HG03280 (cell line): ENCODE data around the gene DHFR.
A peak's percentile ranks its signal among the peaks of the same experiment; 100 is the strongest.
"Not testable (repeated sequence)": the region's sequence is repeated elsewhere in the genome, so short reads cannot be mapped to it uniquely, and the experiment has no call there.

Source experiments
- ATAC-seq: cut with Tn5 transposase; IDR thresholded peaks from one replicate; pipeline ENCODE4 v1.9.1; 2021; ENCODE audit warnings: mild to moderate bottlenecking, moderate library complexity; ENCODE audit not compliant: unreplicated experiment

Gene DHFR

DNA sequence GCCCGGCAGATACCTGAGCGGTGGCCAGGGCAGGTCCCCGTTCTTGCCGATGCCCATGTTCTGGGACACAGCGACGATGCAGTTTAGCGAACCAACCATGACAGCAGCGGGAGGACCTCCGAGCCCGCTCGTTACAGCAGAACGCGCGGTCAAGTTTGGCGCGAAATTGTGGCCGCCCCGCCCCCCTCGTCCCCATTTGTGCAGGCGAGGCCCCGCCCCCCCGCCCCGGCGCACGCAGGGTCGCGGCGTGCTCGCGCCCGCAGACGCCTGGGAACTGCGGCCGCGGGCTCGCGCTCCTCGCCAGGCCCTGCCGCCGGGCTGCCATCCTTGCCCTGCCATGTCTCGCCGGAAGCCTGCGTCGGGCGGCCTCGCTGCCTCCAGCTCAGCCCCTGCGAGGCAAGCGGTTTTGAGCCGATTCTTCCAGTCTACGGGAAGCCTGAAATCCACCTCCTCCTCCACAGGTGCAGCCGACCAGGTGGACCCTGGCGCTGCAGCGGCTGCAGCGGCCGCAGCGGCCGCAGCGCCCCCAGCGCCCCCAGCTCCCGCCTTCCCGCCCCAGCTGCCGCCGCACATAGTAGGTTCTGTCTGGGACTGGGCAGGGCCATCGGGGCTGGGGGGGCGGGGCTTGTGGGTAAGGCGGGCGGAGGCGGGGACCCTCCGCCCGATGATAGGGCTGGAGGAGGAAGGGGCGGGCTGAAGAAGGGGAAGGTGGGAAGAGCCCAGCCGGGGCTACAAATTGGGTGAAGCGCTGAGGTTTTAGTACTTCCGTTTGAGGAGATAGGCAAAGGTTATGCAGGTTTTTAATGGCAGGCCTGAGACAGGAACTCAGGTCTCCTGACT is at the start of gene DHFR, which contains the start of gene MSH3:
TSS of gene DHFR (minus strand) at position 593 of the 840 bp plus-strand sequence. CDS start at position 99, 494 bp downstream.
TSS of gene MSH3 (plus strand) at position 262 of the 840 bp plus-strand sequence. CDS start at position 338, 76 bp downstream.
- ATAC-seq, result peak; percentile 47

DNA sequence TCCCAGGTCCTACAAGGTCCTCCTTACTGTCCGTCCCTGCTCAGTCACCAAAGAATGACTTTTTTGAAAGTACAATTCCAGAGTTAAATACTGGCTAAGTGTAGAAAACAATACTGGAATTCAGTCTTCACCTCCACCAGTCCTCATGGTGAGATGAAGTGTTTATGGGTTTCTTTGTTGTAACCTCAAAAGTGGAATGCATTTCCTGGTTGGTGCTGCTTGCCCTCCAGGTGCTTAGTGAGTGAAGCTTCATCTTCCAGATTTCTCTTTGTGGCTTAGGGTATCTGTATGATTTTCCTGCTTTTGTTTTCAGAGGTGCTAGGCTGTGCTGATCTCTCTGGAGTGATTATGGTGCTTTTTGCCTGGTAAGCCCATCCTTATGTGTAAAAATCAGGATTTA is 49.4 kb upstream of the DHFR start:
- ATAC-seq, result no peak

DNA sequence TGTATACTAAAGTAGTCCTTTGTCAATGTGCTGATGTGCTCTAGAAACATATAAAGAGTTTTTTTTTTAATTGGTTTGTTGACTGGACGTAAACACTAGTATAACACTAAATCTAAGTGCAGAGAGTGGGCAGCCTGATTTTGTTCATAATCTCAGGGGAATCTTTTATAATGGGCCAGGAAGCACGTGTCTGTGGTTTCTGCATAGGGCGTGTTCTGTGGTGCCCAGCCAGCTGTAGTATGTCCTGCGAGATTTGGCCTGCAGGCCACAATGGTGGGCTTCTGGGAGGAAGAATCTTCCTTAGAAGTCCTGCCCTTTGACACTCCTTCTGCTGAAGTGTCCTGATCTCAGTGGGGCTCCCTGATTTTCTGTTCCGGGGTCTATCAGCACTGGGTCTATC is 49.0 kb upstream of the DHFR start:
- ATAC-seq, result no peak

DNA sequence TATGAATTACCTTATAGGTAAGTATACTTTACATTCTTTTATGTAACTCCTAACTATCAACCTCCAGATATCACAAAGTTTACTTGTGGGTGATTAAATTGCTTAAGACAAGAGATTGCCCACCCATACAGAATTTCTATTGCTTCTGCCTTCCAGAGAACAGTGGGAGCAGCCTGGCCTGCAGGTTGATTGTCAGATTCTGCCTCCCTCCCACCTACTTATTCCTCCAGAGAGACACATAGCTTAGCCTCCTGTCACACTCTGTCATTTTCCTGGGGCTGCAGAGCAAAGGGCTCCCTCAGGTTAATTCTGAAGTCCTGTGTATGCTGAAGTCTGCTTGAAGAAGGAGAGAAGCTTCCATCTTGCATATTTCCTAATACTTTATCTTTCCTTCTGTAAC is 48.5 kb upstream of the DHFR start:
- no peak for ATAC-seq

DNA sequence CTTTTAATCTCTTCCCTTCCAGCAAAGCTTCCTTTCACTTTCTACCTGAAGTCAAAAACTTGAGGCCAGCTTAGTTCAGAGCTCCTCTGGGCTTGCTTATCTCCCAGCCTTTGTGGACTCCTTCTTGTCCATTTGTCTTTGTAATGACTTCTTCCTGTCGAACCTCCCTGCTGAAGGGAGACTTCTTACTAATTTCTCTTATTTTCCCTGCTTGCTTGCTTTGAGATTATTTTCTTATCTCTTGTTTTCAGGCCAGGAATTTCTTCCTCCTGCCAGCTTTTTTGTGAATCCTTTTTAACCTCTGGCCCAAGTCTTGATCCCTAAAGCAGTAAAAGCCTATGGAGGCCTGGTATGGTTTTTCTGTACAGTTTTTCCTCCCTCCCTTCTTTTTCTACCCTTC is 46.8 kb upstream of the DHFR start:
- no peak for ATAC-seq

DNA sequence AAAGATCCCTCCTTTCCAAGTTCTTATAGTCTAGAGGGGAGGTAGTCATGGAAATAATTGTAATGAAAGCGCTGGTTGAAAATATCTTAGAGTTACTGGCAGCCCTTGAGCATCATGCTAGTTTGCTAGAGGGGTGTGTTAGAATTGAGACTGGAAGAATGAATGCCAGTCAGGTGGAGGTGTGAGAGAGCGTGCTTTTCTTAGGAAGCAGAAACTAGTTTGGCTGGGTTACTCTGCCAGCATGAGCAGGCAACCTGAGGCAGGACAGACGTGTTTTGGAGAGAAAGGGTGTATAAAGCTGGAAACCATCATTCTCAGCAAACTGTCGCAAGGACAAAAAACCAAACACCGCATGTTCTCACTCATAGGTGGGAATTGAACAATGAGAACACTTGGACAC is 43.6 kb upstream of the DHFR start:
- ATAC-seq, result no peak

DNA sequence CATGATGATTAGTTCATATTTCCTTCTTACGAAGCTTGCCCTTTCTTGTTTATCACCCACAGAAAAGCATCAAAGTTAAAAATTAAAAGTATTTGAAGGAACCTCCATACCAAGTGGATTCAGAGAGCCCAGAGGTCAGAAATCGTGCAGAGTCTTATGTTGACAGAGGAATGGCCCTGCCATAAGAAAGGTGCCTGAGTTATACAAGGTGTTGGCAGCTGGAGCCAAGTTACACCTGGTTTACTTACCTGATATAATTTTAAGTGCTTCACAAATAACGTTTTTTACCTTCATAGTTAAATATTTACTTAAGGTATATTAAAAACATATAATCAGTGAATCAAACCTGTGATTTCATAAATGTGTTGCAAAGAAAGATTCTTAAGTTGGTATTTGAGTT is 42.3 kb upstream of the DHFR start:
- ATAC-seq, result no peak

DNA sequence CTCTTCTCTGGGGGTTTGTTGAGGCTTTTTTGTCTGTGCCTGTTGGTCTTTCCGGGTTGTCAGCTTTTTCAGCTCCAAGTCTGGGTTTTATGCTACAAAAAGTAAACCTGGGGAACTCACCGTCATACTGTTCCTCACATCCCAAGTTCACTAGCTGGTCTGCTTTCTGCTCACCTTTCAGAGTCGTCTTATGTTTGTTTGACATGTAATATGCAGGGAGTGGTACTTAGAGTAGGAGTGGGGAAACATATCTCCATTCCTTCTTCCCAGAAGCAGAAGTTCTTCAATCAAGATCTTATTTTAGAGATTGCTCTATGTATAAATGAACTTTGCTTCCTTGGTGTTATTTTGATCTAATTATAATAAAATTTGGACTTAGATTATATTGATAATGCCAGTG is 41.7 kb upstream of the DHFR start:
- ATAC-seq, result no peak

DNA sequence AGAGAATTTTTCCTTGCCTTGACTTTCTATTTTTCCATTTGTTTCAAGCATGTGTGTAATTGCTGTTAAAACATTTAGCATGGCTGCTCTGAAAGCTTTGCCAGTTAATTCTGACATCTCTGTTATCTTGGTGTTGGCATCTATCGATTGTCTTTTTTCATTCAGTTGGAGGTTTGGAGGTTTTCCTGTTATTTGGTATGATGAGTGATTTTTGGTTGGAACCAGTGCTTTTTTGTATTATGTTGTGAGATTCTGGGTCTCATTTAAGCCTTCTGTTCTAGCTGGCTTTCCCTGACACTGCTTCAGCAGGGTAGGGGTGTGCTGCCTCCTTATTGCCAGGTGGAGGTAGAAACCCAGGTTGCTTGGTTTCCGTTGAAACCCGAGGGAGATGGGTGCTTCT is 40.9 kb upstream of the DHFR start:
- no peak for ATAC-seq

DNA sequence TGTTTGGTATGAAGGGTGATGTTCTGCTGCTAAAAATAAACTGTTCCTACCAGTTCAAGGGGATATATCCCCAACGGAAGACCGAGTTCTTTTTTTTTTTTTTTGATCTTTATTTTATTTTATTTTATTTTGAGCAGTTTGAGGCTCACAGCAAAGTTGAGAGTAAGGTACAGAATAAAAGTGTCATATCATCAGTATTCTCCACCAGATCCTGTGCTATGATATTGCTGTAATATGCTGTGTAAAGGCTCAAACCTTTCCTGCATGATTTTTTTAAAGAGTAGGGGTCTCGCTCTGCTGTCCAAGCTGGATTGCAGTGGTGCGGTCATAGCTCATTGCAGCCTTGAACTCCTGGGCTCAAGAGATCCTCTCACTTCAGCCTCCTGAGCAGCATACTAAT is 34.8 kb upstream of the DHFR start:
- ATAC-seq, result no peak

DNA sequence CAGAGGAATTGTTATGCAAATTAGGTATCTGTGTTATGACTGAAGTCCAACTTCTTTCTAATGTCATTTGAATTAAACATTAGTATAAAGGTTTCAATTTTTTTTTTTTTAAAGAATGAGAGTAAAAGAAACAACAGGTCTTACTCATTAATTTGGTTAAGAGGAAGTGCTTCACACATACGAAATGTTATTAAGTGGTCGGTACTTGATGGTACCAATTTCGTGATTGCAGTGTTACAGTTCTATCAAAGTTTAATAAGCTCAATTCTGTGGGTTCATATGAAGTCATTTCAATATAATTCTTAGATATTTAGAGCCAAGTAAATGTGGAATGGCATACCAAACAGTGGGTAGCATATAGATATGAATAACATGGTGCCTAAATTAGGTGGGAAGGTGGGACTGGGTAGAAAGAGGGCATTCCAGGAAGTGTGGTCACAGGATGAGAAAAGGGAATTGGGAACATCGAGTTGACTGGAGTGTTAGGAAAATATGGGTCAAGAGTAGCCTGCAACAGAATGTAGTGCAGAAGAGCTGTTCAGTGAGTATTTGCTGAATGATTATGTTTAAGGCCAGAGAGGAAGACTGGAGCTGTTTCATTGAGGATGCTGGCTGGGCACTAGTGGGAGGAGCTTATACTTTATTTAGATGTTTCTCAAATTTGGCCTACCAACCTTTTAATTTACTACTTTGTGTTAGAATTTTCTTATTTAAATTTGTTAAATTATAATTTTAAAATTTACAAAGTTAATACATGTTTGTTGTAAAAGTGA is 34.1 kb upstream of the DHFR start:
- ATAC-seq, result no peak

DNA sequence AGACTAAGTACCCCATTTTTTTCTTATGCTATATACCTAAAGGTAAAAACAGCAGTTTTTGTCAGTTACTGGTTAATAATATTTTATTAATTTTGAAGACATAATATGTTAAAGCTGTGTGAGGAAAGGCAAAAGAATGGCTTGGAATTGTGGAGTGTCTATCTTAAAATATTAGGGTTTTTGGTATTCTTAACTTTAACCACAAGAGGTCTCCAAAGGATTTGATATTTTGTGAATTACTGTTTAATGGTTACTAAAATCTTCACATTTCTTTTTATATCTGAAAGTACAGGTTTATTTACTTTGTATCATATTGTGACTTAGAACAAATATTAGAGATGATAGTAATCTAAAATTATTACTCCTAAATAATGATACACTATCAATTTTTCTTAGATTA is 32.0 kb upstream of the DHFR start:
- no peak for ATAC-seq

DNA sequence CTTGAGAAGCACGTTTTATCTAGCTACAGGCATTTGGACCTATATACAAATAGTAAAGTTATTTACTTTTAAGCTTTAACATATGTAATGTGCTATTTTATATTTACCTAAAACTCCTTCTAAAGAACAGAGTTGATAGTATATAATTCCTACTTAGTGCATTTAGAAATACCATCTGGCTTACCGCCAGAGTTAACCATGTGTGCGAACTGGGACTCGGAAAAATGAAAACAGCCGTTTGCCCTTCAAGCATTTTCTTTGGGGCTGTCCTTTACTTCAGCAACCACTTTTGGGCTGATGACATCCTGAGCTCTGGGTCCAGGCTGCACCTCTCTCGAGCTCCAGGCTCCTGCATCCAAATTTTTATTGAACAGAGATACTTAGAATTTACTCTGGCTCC is 21.9 kb upstream of the DHFR start:
- no peak for ATAC-seq

DNA sequence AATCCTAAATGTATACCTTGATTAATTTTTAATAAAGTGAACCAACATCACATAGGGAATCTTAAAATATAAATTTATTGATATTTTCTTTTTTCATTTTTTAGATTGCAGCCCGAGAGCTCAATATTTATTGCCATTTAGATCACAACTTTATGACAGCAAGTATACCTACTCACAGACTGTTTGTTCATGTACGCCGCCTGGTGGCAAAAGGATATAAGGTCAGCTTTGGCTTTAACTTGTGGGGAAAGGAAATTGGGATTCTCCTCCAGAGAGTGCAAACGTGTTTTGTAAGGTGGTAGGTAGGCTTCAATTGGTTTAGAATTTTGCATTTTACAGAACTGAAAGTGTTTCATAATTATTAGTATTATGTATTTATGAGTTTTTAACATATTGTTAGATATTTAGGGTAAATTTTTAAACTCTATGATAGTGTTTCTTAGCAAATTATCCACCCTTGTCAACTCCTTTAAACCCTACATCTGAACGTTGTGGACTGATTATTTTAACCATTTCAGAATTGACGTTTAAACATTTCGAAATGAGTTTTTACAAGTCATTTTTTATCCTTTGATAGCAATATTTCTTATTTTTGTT is 17.5 kb upstream of the DHFR start:
- no peak for ATAC-seq

DNA sequence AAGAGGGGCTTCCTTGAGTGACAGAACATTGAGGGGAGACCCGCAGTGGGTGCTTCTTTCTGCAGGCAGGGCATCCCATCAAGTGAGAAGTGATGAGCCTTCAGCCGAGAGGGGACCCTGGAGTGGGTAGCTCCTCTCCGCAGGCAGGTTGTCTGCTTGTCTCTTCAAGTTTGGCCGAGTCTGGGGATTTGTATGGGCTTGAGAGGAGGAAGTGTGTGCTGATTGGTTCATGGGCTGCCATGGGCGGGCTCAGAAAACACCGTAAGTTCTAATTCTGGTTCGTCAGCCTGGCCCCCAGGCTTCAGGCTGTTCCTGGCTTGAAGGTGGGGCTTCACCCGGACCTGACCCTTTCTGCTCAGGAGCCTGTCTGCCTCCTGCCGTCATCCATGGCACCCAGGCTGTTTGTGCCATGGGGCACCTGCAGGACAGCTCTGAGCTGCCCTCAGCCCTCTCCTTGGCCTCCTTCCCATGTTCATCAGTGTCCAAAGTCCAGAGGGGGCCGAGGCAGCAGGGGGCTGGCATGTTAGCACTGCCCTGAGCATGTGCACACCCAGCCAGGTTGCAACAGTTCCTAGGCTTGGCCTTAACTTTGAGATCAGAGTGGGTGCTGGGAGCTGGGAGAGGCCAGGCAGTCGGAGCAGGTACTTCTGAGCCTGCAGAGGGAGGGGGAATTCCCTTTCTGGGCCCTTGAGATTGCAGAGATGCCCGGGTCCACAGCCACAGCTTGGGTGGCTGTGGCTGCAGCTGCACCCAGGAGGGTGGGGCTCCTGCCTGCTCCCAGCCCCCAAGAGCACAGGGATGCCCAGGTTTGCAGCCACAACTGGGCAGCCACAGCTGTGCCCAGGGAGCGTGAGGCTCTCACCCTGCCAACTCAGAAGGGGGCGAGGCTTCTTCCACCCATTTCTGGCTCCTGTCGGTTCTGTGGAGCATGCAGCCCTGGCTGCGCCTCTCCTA is 13.5 kb upstream of the DHFR start:
- peak; percentile 63 for ATAC-seq

DNA sequence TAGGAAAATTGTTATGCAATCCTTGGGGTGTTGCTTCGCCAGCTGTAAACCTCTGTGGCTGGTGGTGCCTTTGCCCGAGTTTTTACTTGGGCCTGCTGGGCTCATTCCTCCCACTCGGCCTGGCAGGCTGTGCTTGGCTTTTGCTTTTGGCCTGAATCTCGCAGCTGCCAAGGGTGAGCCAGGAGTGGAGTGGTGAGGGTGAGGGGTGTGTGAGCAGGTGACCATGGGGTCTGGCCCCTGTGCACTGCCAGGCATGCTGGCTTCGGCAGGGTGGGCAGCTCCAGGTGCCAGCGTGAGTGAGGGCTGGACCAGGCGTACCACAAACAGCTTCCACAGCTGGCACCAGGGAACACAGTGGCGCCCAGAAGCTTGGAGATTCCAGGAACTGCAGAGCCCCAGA is 12.6 kb upstream of the DHFR start:
- no peak for ATAC-seq

DNA sequence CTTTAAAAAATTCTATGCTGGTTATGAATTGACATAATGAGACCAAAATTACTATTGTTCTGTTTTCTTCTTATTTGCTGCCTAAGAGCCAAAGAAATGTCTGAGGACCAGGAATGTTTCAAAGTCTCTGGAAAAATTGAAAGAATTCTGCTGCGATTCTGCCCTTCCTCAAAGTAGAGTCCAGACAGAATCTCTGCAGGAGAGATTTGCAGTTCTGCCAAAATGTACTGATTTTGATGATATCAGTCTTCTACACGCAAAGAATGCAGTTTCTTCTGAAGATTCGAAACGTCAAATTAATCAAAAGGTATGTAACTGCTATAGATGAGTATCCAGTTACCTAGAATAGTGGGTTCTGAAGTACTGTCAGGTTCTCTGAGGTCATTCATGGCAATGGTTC is 10.3 kb upstream of the DHFR start:
- no peak for ATAC-seq

DNA sequence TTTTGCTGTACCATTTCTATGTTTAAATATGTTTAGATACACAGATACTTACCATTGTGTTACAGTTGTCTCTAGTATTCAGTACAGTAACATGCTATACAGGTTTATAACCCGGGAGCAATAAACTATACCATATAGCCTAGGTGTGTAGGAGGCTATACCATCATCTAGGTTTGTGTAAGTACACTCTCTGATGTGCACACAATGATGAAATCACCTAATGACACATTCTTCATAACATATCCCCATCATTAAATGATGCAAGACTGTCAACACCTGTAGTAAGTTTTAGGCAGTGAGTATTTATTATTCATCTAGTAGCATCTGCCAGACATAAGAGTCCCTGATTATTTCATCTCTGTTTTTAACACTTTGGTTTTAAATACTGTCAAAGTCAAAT is 7.3 kb upstream of the DHFR start:
- ATAC-seq, result no peak

DNA sequence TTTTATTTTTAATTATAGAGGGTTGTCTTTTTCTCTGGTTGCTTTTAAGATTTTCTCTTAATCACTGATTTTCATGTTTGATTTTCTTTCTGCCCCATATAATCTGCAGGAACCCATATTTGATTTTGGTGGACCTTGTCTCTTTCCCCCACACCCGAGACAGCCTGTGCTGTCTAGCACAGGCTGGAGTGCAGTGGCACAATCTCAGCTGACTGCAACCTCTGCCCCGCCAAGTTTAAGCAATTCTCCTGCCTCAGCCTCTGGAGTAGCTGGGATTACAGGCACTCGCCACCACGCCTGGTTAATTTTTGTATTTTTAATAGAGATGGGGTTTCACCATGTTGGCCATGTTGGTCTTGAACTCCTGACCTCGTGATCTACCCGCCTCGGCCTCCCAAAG is 5.9 kb upstream of the DHFR start:
- not testable (repeated sequence) for ATAC-seq

DNA sequence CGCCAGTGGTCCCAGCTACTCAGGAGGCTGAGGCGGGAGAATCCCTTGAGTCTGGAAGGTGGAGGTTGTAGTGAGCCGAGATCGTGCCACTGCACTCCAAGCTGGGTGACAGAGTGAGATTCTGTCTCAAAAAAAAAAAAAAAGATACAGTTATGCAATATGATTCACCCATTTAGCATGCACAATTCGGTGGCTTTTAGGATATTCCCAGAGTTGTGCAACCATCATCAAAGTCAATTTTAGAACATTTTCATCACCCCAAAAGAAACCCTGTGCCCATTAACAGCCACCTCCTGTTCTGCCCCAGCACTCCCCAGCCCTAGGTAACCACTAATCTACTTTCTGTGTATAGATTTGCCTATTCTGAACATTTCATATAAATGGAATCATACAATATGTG is 4.3 kb upstream of the DHFR start:
- no peak for ATAC-seq

DNA sequence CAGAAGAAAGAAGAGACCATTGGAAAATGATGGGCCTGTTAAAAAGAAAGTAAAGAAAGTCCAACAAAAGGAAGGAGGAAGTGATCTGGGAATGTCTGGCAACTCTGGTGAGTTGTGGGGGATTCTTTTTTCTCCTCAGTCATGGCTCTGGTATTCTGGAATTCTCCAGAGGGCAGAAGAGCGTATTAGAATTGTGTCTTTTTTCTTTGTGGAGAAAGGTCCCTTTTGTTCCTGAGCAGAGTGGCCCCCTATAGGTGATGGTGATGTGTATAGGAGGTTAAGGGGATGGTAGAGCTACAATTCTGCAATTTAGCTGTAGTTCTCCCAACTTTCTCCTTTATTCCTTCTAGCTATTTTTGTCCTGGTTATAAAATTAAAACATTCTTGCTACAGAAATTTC is 1.6 kb upstream of the DHFR start:
- ATAC-seq, result no peak
